MM.1S (cell line): ENCODE results near the gene TEX44.

ENCODE experiments used
- EZH2 ChIP-seq: fragments of 300-600 bp; sonication (generic); optimal IDR thresholded peaks from 2 replicates; pipeline ENCODE3; 2017; ENCODE audit warnings: low read depth, mild to moderate bottlenecking, antibody characterized with exemption, low read length, mixed read lengths
- EZH2phosphoT487 ChIP-seq: fragments of 300-600 bp; sonication (generic); IDR thresholded peaks from 2 replicates; pipeline ENCODE4 v1.6.1; 2018; ENCODE audit warnings: antibody characterized with exemption, low read length
- TF ChIP-seq, protein P1 (sequence below): fragments of 300-600 bp; sonication (generic); IDR thresholded peaks from 2 replicates; pipeline ENCODE4 v1.5.1; 2016; ENCODE audit warnings: antibody characterized with exemption, low read length, mixed read lengths

DNA sequence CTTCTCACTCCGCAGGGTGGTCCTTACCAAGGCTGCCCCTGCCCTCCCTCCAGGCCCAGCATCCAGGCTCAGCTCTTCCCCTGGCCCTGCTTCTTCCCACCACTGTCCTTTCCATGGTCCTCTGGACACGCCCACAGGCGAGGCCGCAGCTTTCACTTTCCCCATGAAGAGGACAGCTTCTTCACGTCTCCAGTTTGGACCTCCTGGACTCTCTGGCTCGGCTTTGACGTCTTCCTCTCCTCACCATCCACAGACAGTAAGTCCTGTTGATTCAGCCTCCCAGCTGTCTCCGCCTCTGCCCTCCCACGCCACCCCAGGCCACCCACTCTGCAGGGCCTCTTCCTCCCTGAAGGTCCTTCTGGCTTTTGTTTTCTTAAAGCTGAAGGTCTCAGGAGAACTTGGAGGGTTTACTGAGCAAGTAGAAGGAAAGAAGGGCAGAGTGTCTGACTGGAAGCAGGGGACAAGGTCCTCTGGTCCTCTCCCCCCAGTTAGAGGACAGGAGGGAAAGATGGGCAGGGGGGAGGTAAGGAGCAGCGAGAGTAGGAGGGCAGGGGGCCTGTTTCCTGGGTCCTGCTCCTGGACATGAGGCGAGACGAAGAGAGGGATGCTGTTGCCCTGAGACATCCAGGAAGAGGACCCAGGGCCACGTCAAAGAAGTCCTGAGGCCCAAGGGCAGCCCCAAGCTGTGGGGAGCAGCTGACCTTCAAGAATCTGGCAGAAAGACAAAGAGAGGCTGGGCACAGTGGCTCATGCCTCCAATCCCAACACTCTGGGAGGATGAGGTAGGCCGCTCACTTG lies 37.7 kb upstream of the TEX44 start:
- TF ChIP-seq, protein P1, sequence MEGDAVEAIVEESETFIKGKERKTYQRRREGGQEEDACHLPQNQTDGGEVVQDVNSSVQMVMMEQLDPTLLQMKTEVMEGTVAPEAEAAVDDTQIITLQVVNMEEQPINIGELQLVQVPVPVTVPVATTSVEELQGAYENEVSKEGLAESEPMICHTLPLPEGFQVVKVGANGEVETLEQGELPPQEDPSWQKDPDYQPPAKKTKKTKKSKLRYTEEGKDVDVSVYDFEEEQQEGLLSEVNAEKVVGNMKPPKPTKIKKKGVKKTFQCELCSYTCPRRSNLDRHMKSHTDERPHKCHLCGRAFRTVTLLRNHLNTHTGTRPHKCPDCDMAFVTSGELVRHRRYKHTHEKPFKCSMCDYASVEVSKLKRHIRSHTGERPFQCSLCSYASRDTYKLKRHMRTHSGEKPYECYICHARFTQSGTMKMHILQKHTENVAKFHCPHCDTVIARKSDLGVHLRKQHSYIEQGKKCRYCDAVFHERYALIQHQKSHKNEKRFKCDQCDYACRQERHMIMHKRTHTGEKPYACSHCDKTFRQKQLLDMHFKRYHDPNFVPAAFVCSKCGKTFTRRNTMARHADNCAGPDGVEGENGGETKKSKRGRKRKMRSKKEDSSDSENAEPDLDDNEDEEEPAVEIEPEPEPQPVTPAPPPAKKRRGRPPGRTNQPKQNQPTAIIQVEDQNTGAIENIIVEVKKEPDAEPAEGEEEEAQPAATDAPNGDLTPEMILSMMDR, result no peak
- TF ChIP-seq EZH2 (no peak), EZH2phosphoT487 (no peak)
